Parathyroid adenoma (tissue), 2 donors: ENCODE measurements around the gene SNX8.

Source experiments
- H2AFZ ChIP-seq: fragments of 300-600 bp; sonication (generic); one replicate; pipeline ENCODE4 v1.7.0; 2017; ENCODE audit warnings: antibody characterized with exemption, mild to moderate bottlenecking
- H3K27ac ChIP-seq: fragments of 300-600 bp; sonication (generic); one replicate; pipeline ENCODE4 v1.7.0; 2017
- H3K27me3 ChIP-seq: fragments of 300-600 bp; sonication (generic); one replicate; pipeline ENCODE4 v1.7.0; 2017; ENCODE audit warnings: low read length; ENCODE audit not compliant: control insufficient read depth, insufficient read depth
- H3K36me3 ChIP-seq: fragments of 300-600 bp; sonication (generic); one replicate; pipeline ENCODE4 v1.7.0; 2017; ENCODE audit warnings: low read length; ENCODE audit not compliant: control insufficient read depth, insufficient read depth
- H3K4me1 ChIP-seq: fragments of 300-600 bp; sonication (generic); one replicate; pipeline ENCODE4 v1.7.0; 2017; ENCODE audit warnings: control low read depth
- H3K4me2 ChIP-seq: fragments of 300-600 bp; sonication (generic); one replicate; pipeline ENCODE4 v1.7.0; 2017; ENCODE audit warnings: low read length
- H3K4me3 ChIP-seq: fragments of 300-600 bp; sonication (generic); one replicate; pipeline ENCODE4 v1.7.0; 2017; ENCODE audit warnings: low read depth, low read length
- H3K79me2 ChIP-seq: fragments of 300-600 bp; sonication (generic); one replicate; pipeline ENCODE4 v1.7.0; 2017; ENCODE audit warnings: control low read depth
- H3K9ac ChIP-seq: fragments of 300-600 bp; sonication (generic); one replicate; pipeline ENCODE4 v1.7.0; 2017; ENCODE audit warnings: mild to moderate bottlenecking
- H3K9me3 ChIP-seq: fragments of 300-600 bp; sonication (generic); one replicate; pipeline ENCODE4 v1.7.0; 2017; ENCODE audit warnings: low read length; ENCODE audit not compliant: control insufficient read depth
- CTCF ChIP-seq: fragments of 300-600 bp; sonication (generic); IDR thresholded peaks from one replicate; pipeline ENCODE4 v1.7.0; 2017; ENCODE audit warnings: antibody characterized with exemption, mild to moderate bottlenecking
- donor health status: primary hyperparathyroidism.

SNX8 gene

GRCh38 chr7:2301511-2301863 is 12.8 kb downstream of the SNX8 start:
- H3K36me3 ChIP-seq, result no peaks in the 10 kb centered on the region
- no peak overlapping the region for H3K9ac ChIP-seq
- no peaks in the 10 kb centered on the region for H3K27me3 ChIP-seq
- TF ChIP-seq CTCF, result no peak
- H3K4me1 ChIP-seq, result no peaks in the 10 kb centered on the region
- no peak overlapping the region for H3K27ac ChIP-seq
- no peak overlapping the region for H3K4me2 ChIP-seq
- H3K79me2 ChIP-seq, result no peaks in the 10 kb centered on the region
- no peak overlapping the region for H2AFZ ChIP-seq
- H3K9me3 ChIP-seq, result no peaks in the 10 kb centered on the region
- H3K4me3 ChIP-seq, result no peak overlapping the region

- no peak overlapping the region for H3K4me2 ChIP-seq
- H3K4me3 ChIP-seq, result no peak overlapping the region
- H3K4me1 ChIP-seq, result no peaks in the 10 kb centered on the region
- H3K79me2 ChIP-seq, result no peaks in the 10 kb centered on the region
- H3K36me3 ChIP-seq, result no peaks in the 10 kb centered on the region
- no peak overlapping the region for H3K9ac ChIP-seq
- H3K27me3 ChIP-seq, result no peaks in the 10 kb centered on the region
- no peaks in the 10 kb centered on the region for H3K9me3 ChIP-seq
- H3K27ac ChIP-seq, result no peak overlapping the region
- H2AFZ ChIP-seq, result no peak overlapping the region
- no peak for TF ChIP-seq CTCF
Observed at GRCh38 chr7:2299870-2300512, 14.2 kb downstream of the SNX8 start.

GRCh38 chr7:2299131-2299829 is 15.0 kb downstream of the SNX8 start:
- Histone ChIP-seq H3K4me2 (no peak overlapping the region), H3K27me3 (no peaks in the 10 kb centered on the region), H3K36me3 (no peaks in the 10 kb centered on the region), H3K4me1 (no peaks in the 10 kb centered on the region), H3K9ac (no peak overlapping the region), H3K4me3 (no peak overlapping the region), H3K79me2 (no peaks in the 10 kb centered on the region), H3K27ac (no peak overlapping the region), H3K9me3 (no peaks in the 10 kb centered on the region), H2AFZ (no peak overlapping the region)
- no peak for TF ChIP-seq CTCF

- Histone ChIP-seq H3K9me3 (no peaks in the 10 kb centered on the region), H3K9ac (no peak overlapping the region), H2AFZ (no peak overlapping the region), H3K36me3 (no peaks in the 10 kb centered on the region), H3K4me2 (no peak overlapping the region), H3K4me1 (no peaks in the 10 kb centered on the region), H3K79me2 (no peaks in the 10 kb centered on the region), H3K27ac (no peak overlapping the region), H3K4me3 (no peak overlapping the region), H3K27me3 (no peaks in the 10 kb centered on the region)
- TF ChIP-seq CTCF, result no peak
Observed at GRCh38 chr7:2296832-2297231, 17.4 kb downstream of the SNX8 start.
